ENCODE results near the gene SHF.
"Not testable (repeated sequence)": the region's sequence is repeated elsewhere in the genome, so short reads cannot be mapped to it uniquely, and the experiment has no call there.

SHF gene

DNA sequence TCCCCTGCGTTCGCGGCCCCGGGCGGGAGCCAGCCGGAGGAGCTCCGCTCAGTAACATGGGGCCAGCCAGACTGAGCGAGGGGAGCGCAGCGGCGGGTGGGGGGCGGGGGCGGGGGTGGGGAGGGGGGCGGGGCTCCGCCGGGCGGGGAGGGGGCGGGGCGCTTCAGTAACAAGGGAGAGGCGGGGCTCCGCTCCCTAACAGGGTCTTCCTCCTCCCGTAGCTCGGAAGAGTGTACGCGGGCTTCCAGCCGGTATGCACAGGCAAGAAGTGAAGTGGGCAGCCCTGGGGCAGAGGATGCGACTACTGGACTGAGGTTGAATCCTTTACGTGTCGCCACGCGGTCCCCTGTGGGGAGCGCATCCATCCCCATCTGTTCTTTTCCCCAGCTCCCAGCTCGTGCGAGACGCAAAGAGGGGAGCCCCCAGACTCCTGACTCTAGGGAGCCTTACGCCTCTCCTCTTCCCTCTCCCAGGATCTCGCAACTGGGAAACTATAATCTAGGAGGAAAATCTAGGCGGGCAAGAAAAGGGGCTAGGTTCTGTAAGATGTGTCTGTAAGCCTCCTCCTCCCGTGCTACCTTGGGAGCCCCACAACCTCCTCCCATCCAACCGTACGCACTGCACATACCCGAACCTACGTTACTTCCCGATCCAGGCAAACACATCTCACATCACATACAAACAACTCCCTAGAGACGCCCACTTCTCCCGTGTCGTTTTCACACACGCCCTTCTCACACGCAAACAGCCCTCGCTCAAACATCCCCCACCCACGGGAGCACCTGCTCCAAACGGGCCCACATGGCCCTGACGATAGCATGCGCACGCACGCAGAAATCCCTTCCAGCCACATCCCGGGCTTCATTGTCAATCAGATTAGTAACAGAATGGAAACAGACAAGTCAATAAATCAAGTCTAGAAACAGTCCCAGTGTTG lies at the start of gene SHF:
TSS of gene SHF (minus strand) at position 73 of the 937 bp plus-strand sequence. CDS start at position 58, 15 bp downstream.
- DNase-seq, result peak; percentile 61 to 70

DNA sequence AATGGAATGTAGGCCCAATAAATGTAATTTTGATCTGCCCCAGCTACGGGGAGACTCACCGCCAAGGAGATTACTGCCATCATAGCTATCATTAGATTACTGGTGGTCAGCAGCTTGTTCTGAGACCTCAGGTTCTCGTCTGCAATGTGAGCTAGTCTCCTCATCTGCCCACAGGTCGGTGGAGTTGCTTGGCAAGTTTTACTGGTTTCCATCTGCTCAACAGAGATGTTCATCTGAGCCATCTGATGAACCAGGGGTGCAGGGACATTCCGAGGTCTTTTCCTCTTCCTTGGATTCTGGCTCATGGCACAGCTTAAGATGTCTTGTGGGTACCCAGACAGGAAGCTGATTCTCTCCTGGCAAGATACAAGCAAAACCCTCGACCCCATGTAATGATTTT lies 49.0 kb upstream of the SHF start:
- DNase-seq, result not testable (repeated sequence)

GRCh38 chr15:45234562-45235235 lies 46.9 kb upstream of the SHF start:
- DNase-seq, result no peak

GRCh38 chr15:45231864-45232562 lies 44.2 kb upstream of the SHF start:
- no peak for DNase-seq

- no peak for DNase-seq
Measured at GRCh38 chr15:45231132-45231531, 43.4 kb upstream of the SHF start.

GRCh38 chr15:45230245-45230965 lies 42.6 kb upstream of the SHF start:
- no peak for DNase-seq

- no peak for DNase-seq
Measured at GRCh38 chr15:45228931-45229330, 41.2 kb upstream of the SHF start.

DNA sequence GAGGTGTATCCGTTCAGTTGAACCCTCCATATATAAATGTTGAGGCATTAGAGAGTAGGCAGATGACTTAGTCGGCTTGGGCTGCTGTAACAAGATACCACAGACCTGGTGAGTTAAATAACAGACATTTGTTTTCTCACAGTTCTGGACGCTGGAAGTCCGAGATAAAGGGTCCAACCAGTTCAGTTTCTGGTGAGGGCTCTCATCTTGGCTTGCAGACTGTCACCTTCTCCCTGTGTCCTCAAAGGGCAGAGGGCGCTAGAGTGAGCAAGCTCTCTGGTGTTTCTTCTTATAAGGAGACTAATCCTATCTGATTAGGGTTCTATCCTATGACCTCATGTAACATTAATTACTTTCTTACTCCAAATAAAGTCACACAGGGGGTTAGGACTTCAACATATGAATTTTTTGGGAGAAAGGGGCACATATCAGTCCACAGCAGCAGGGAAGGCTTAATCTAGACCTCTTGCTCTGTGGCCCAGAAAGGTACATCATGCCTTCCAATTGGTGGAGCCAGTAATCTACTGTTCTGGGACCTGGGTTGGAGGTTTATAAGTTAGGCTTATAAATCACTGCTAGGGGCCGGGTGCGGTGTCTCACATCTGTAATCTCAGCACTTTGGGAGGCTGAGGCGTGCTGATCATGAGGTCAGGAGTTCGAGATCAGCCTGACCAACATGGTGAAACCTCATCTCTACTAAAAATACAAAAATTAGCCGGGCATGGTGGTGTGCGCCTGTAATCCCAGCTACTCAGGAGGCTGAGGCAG lies 37.9 kb upstream of the SHF start:
- DNase-seq, result no peak

GRCh38 chr15:45224621-45225217 lies 37.0 kb upstream of the SHF start:
- no peak for DNase-seq

DNA sequence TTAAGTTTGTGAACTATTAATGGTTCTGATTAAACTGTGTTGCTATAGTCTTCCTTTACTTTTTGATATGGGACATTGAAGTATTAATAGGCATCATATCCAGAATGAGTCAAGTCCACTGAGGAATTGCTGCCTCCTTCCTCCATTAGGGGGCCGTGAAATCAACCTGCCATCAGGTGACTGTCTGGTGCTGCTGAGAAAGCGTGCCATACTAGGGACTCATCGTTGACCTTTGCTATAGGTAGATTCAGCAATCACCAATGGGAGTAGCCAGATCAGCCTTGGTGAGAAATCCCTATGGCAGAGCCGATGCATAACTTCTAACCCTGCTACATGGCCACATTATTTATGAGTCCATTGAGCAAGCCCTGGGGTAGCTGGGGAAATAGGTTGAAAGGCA lies 34.2 kb upstream of the SHF start:
- no peak for DNase-seq

- DNase-seq, result no peak
Measured at GRCh38 chr15:45221053-45221599, 33.4 kb upstream of the SHF start.

DNA sequence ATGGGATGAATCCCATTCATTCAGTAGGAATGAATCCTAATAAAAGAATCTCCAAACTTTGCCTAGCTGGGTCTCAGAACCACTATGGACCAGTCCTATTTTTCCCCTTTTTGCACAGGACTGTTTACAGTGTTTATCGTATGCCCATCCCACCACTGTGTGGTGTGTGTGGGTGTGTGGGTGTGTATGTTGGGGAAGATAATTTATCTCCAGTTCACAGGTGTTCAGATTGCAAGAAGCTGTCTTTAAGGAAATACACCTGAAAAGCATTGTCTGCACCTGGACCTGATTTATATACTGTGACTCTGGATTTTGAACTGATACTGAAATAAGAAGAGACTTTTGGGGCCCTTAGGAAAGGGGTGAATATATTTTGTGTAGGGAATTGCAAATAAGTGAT lies 24.7 kb upstream of the SHF start:
- no peak for DNase-seq

DNA sequence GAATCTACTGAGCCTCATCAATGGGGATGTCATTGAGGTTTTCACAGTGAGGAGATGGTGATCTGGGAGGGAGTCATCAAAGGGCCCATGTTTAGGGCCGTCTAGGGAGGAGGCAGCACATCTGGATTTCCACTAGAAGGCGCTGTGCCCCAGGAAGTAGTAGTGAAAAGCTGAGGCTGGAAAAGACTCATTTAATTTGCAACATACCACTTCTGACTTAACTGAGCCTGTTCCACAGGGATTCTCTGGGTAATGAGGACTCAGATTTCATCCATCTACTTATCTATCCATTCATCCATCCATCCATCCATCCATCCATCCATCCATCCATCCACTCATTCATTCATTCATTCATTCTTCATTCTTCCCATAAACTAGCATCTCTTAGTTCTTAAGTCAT lies 17.4 kb upstream of the SHF start:
- DNase-seq, result peak; percentile 61 to 67

- DNase-seq, result no peak
Measured at GRCh38 chr15:45203182-45203581, 15.4 kb upstream of the SHF start.

- no peak for DNase-seq
Measured at GRCh38 chr15:45201869-45202268, 14.1 kb upstream of the SHF start.

- peak in 1 of 2 donors; percentile 45 for DNase-seq
Measured at GRCh38 chr15:45201557-45201859, 13.7 kb upstream of the SHF start.

- peak; percentile 87 to 88 for DNase-seq
Measured at GRCh38 chr15:45200799-45201556, 13.2 kb upstream of the SHF start.

DNA sequence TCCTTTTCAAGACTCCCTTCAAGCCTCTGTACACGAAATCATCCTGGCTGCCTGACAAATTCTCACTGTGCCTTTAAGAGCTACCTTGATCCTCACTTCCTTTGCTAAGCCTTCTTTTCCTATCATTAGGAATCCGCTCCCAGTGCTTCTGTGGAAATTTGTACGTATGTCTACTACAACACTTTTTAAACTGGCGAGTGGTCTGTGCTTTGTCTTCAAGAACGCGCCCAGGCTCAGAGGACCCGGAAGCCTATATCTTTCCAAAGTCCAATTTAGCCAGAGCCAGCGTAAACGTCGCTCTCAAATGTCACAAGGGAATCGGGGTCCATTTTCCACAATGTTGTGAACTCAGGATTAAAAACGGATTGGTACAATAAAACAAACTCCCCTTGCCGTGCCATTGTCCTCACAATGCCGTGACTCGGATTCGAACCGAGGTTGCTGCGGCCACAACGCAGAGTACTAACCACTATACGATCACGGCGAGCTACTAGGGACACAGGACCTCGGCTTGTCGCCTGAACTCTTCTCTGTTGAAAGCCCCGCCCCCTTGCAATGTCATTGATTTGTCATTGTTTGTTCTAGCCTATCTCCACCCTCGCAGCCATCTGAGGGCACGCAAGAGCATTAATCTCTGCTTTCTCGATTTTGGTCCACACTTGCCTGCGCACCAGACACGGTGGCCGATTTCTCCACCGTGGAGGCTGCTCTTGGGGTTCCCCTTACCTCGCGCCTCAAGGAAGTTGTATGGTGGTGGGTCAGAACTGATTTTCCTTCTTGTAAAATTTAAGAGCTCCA lies 12.4 kb upstream of the SHF start:
- DNase-seq, result peak; percentile 98

DNA sequence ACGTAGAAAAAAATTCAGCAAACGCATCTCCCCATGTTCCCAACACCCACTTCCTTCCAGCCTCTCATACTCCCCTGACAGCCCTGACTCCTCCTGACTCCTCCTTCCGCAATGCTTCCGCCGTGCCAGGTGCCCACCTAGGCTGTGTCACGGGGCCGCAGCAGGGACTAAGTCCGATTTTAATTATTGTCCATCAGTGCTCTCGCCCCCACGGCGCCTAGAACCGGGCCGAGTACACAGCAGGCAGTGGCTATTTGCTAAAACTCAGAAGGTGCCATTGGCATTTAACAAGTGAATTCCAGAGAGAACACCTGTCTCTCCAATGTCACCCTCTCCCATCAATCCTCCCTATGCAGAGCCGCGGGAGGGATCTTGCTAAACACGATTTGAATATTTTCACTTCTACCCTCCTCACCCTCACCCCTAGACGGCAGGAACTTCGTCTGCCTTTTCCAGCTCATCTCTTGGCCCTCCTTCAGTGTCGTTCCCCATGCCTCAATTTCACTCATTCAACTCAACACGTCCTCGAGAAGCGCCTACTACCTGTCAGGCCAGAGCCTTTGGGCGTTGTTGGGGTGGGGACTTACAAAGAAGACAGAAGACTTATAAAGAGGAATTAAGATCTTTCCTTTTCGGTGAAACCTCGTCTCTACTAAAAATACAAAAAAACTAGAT lies 11.5 kb upstream of the SHF start:
- peak; percentile 58 to 61 for DNase-seq

Measured in CD4-positive, alpha-beta T cell treated with Interleukin-4 for 1 hour (primary cell).